GM12875 (cell line): ENCODE results near the gene LAPTM5.

Experiments
- H3K4me3 ChIP-seq: one replicate; pipeline ENCODE4 v1.5.1; 2011; ENCODE audit warnings: low read depth, low read length, control low read depth
- CTCF ChIP-seq: IDR thresholded peaks from 2 replicates; pipeline ENCODE4 v1.5.1; 2011; ENCODE audit warnings: low read depth, mild to moderate bottlenecking, control low read depth, inconsistent platforms, low read length, moderate library complexity, borderline replicate concordance; ENCODE audit not compliant: insufficient read depth

The LAPTM5 gene

DNA sequence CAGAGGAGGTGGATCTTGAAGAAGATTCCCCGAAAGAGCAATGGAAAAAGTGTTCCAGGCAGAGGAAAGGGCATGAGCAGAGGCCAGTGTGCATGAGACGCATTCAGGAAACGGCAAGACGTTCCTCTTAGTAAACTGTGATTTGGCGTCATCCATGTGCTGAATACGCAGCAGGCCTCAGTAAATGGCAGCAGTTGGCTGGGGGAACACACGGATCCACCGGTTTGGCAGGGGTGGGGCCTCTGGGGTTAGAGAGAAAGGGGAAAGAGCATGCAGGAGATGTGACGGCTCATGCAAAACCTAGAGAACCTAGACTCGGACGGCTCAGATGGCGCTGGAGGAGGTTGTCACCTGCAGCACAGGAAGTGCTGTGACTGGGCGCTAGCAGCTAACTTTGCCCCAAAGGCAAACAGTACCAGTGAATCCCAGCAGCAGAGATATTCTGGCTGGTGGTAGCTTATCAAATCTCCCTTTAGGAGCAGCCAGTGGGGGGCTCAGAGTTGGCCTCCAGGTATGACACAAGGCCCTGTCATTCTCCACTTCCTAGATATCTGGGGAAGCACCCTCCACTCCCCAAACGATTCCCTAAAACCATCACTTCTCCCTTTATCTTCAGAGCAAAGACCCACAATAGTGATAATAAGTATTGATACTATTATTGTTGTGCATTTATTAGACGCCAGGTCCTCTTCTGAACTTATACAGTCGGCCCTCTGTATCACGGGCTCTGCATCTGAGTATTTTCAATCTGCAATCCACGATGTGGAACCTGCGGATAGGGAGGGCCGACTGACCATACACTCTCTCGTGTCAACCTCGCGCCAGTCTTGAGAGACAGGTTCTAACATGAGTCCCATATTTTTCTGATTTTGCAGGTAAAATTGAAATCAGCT lies 7.6 kb downstream of the LAPTM5 start:
- peak overlapping the region; percentile 33 for H3K4me3 ChIP-seq
- no peak for TF ChIP-seq CTCF

- peak overlapping the region; percentile 37 for H3K4me3 ChIP-seq
- TF ChIP-seq CTCF = no peak
Measured at GRCh38 chr1:30748699-30749401, 8.7 kb downstream of the LAPTM5 start.

DNA sequence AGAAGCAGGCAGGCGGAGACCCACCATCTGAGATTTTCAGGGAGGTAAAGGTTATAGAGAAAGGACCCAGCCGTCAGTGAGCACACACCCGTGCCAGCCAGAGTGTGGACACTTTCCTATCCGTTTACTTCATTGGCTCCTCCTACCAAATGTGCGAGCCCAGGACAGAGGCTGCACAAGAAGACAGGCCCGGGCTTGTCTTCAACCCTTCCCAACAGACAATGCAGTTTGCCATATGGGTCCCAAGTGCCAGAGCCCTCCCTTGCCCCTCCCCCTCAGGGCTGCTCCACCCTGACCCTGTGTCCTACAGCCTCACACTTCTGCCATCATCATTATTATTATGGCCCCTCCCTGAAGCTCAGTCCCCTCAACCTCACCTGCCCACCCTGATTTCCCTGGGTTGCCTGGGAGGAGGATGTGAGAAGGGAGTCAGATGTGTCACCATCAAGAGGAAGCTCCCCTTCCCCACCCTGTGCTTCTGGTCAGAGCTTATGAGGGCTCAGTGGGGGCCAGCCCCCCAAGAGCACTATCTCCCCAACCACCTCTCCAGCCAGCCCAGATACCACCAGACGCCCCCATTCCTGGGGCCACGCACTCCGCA lies 9.4 kb downstream of the LAPTM5 start:
- TF ChIP-seq CTCF = no peak
- H3K4me3 ChIP-seq = peak overlapping the region; percentile 37

- H3K4me3 ChIP-seq = peak overlapping the region; percentile 37
- TF ChIP-seq CTCF = no peak
Measured at GRCh38 chr1:30747033-30748008, 10.3 kb downstream of the LAPTM5 start.

GRCh38 chr1:30746212-30747032 lies 11.2 kb downstream of the LAPTM5 start:
- peak overlapping the region; percentile 37 for H3K4me3 ChIP-seq
- TF ChIP-seq CTCF = no peak

- peak overlapping the region; percentile 37 for H3K4me3 ChIP-seq
Measured at GRCh38 chr1:30745834-30746208, 11.8 kb downstream of the LAPTM5 start.

More at GRCh38 chr1:30745834-30746208, 11.8 kb downstream of the LAPTM5 start:
- TF ChIP-seq CTCF = no peak
